Panc1 (cell line): ENCODE measurements around the gene OPHN1. TPM values are rescaled to one million over a fixed set of nuclear protein-coding genes. Genes with fewer than 3 reads are reported as not detected.

ENCODE experiments used
- ATAC-seq: fragments of 200-7000 bp; cut with Tn5 transposase; 2 replicates; pipeline ENCODE4 v1.9.1; 2020; ENCODE audit warnings: mild to moderate bottlenecking, moderate library complexity
- BruUV-seq: library from RNA; stranded (reverse); fragments of 400-500 nt; replicated peaks from 2 replicates; lab custom pipeline; 2021; lab: Mats Ljungman, UMichigan
- CTCF ChIA-PET: fragments of 300-600 bp; sonication (Branson Sonifier 250); formaldehyde crosslinking; loops from one replicate; lab custom pipeline; 2022; ENCODE audit warnings: antibody characterized with exemption; lab: Charles Lee
- POLR2A ChIA-PET: fragments of 300-600 bp; sonication (Branson Sonifier 250); formaldehyde crosslinking; loops from one replicate; lab custom pipeline; 2022; ENCODE audit warnings: antibody characterized with exemption; lab: Charles Lee
- DNase-seq: peaks from one replicate; pipeline ENCODE4 v3.0.0-alpha.2; 2010; ENCODE audit warnings: low read depth, low spot score
- H3K27ac ChIP-seq: 2 replicates; pipeline ENCODE4 v1.5.1; 2011; ENCODE audit warnings: mild to moderate bottlenecking, low read length, inconsistent platforms
- H3K27me3 ChIP-seq: fragments of 200-500 bp; sonication (Bioruptor generic); 2 replicates; pipeline ENCODE4 v1.6.0; 2014; ENCODE audit warnings: low read length, inconsistent platforms; ENCODE audit not compliant: control insufficient read depth, insufficient read depth
- H3K36me3 ChIP-seq: fragments of 200-500 bp; sonication (Bioruptor generic); 2 replicates; pipeline ENCODE4 v1.5.1; 2014; ENCODE audit warnings: inconsistent platforms, mild to moderate bottlenecking, low read length, moderate library complexity; ENCODE audit not compliant: control insufficient read depth, insufficient read depth
- H3K4me1 ChIP-seq: 2 replicates; pipeline ENCODE4 v1.5.1; 2011; ENCODE audit warnings: inconsistent platforms, mild to moderate bottlenecking, low read length, moderate library complexity; ENCODE audit not compliant: control insufficient read depth, insufficient read depth
- H3K4me3 ChIP-seq, 2 experiments: 2 replicates each; pipeline ENCODE4 v1.5.1; 2011 to 2012; ENCODE audit warnings: low read depth in 2 of 2, low read length in 2 of 2, mild to moderate bottlenecking in 2 of 2, inconsistent platforms in 1 of 2, moderate library complexity in 1 of 2
- H3K9me3 ChIP-seq: fragments of 200-500 bp; sonication (Bioruptor generic); 2 replicates; pipeline ENCODE4 v1.5.1; 2014; ENCODE audit warnings: low read depth, mild to moderate bottlenecking, inconsistent platforms, low read length, moderate library complexity; ENCODE audit not compliant: control insufficient read depth, insufficient read depth
- CTCF ChIP-seq: fragments of 450-650 bp; IDR thresholded peaks from 2 replicates; pipeline ENCODE4 v1.5.1; 2017; ENCODE audit warnings: mild to moderate bottlenecking
- POLR2AphosphoS5 ChIP-seq: IDR thresholded peaks from 2 replicates; pipeline ENCODE4 v1.6.1; 2012; ENCODE audit warnings: mild to moderate bottlenecking, low read depth, low read length, moderate library complexity
- REST ChIP-seq, 2 experiments: IDR thresholded peaks; 2 replicates each; pipeline ENCODE4 v1.6.1; 2011 to 2012; ENCODE audit warnings: low read depth in 2 of 2, control low read depth in 1 of 2, low read length in 1 of 2, mild to moderate bottlenecking in 1 of 2, moderate library complexity in 1 of 2; ENCODE audit not compliant: insufficient read depth in 1 of 2
- SIN3A ChIP-seq: IDR thresholded peaks from 2 replicates; pipeline ENCODE4 v1.6.1; 2012; ENCODE audit warnings: low read depth, mild to moderate bottlenecking, low read length, moderate library complexity, borderline replicate concordance; ENCODE audit not compliant: insufficient read depth
- TCF7L2 ChIP-seq: IDR thresholded peaks from 2 replicates; pipeline ENCODE4 v1.6.1; 2011; ENCODE audit warnings: mild to moderate bottlenecking, low read depth, low read length, inconsistent platforms
- in situ Hi-C: cut with HindIII; loops from 2 replicates; pipeline ENCODE4 v1.10.0; 2016; ENCODE audit warnings: low sequenced_read_pairs, low pct_unique_long_range_greater_than_20kb
- intact Hi-C: fragments of 100-400 bp; cut with micrococcal nuclease; formaldehyde crosslinking; loops from one replicate; pipeline ENCODE4 v1.10.0; 2022; ENCODE audit not compliant: unreplicated experiment
- total RNA-seq: library from RNA; stranded (reverse); gene quantifications from one replicate; pipeline ENCODE4 v1.2.1, GENCODE V29; 2021; ENCODE audit not compliant: unreplicated experiment

OPHN1 gene
- total RNA-seq, 1 experiment from 2014 or later, result 8.8 TPM

- DNase-seq (no peak), ATAC-seq (no peak)
- POLR2A ChIA-PET, result no interaction called here
- Histone ChIP-seq H3K27ac (no peak overlapping the region), H3K4me3 (no peak overlapping the region), H3K4me1 (no peaks in the 10 kb centered on the region), H3K27me3 (no peaks in the 10 kb centered on the region), H3K9me3 (no peaks in the 10 kb centered on the region), H3K36me3 (no peaks in the 10 kb centered on the region)
- intact Hi-C loops (loop anchor here (5.0 kb wide), 1 partner anchor 1386 kb away; no protein-coding TSS in a partner anchor), in situ Hi-C loops (no loop called here)
- TF ChIP-seq POLR2AphosphoS5 (no peak), CTCF (no peak), REST (IDR thresholded peaks at IDR 0.05; ENCODE audit: insufficient read depth in 1 of 2, low read depth in 2 of 2, low read length in 1 of 2) (no peak)
- CTCF ChIA-PET, result no interaction called here
- no TSS peak for BruUV-seq
These were observed 285.4 kb downstream of the OPHN1 start for GRCh38 chrX:68147848-68148247.

- no peaks in the 10 kb centered on the region for H3K4me1 ChIP-seq
- ChIA-PET POLR2A (no interaction called here), CTCF (no interaction called here)
- intact Hi-C loops (loop anchor here (5.0 kb wide), 1 partner anchor 1384 kb away; no protein-coding TSS in a partner anchor), in situ Hi-C loops (no loop called here)
- no peaks in the 10 kb centered on the region for H3K27me3 ChIP-seq
- DNase-seq (no peak), ATAC-seq (peak; percentile 87)
- no TSS peak for BruUV-seq
- no peak overlapping the region for H3K4me3 ChIP-seq
- TF ChIP-seq POLR2AphosphoS5 (no peak), TCF7L2 (no peak), SIN3A (no peak), REST (IDR thresholded peaks at IDR 0.05; ENCODE audit: insufficient read depth in 1 of 2, low read depth in 2 of 2, low read length in 1 of 2) (no peak), CTCF (peak; percentile 48; the same call in 1 of the 2 replicates)
- H3K36me3 ChIP-seq, result no peaks in the 10 kb centered on the region
- H3K27ac ChIP-seq, result no peak overlapping the region
- H3K9me3 ChIP-seq, result no peaks in the 10 kb centered on the region
These were observed 287.2 kb downstream of the OPHN1 start for GRCh38 chrX:68146054-68146453.
